WTC11 (cell line): ENCODE results near the gene POLD1.

ENCODE experiments used
- ESRRA ChIP-seq: sonication (generic); formaldehyde crosslinking; IDR thresholded peaks from 2 replicates; pipeline ENCODE4 v1.8.1; 2022; ENCODE audit warnings: mild to moderate bottlenecking, missing genetic modification reagents, borderline replicate concordance
- NFE2L1 ChIP-seq: sonication (generic); formaldehyde crosslinking; IDR thresholded peaks from 2 replicates; pipeline ENCODE4 v1.8.1; 2023; ENCODE audit warnings: missing genetic modification reagents
- NFYB ChIP-seq: sonication (generic); formaldehyde crosslinking; conservative IDR thresholded peaks from 2 replicates; pipeline ENCODE4 v1.8.0; 2022; ENCODE audit warnings: low read depth, missing genetic modification reagents
- SMAD3 ChIP-seq: sonication (generic); formaldehyde crosslinking; IDR thresholded peaks from 2 replicates; pipeline ENCODE4 v1.8.0; 2022; ENCODE audit warnings: missing genetic modification reagents, mild to moderate bottlenecking, borderline replicate concordance
- ZNF219 ChIP-seq: sonication (generic); formaldehyde crosslinking; IDR thresholded peaks from 2 replicates; pipeline ENCODE4 v1.8.0; 2023; ENCODE audit warnings: missing genetic modification reagents, mild to moderate bottlenecking, borderline replicate concordance
- TF ChIP-seq, protein P1 (sequence below): fragments of 200-600 bp; IDR thresholded peaks from 2 replicates; pipeline ENCODE4 v1.8.0; 2022; ENCODE audit warnings: antibody characterized with exemption
- TF ChIP-seq, protein P2 (sequence below): sonication (generic); formaldehyde crosslinking; IDR thresholded peaks from 2 replicates; pipeline ENCODE4 v1.8.1; 2023; ENCODE audit warnings: mild to moderate bottlenecking, missing genetic modification reagents, borderline replicate concordance
- TF ChIP-seq, protein P3 (sequence below): sonication (generic); formaldehyde crosslinking; IDR thresholded peaks from 2 replicates; pipeline ENCODE4 v1.8.0; 2022; ENCODE audit warnings: missing genetic modification reagents
- TF ChIP-seq, protein P4 (sequence below): sonication (generic); formaldehyde crosslinking; conservative IDR thresholded peaks from 2 replicates; pipeline ENCODE4 v1.8.1; 2022; ENCODE audit warnings: mild to moderate bottlenecking, missing genetic modification reagents
- TF ChIP-seq, protein P5 (sequence below): sonication (generic); formaldehyde crosslinking; conservative IDR thresholded peaks from 2 replicates; pipeline ENCODE4 v1.8.1; 2023; ENCODE audit warnings: mild to moderate bottlenecking, low read depth, missing genetic modification reagents, moderate library complexity
- TF ChIP-seq, protein P6 (sequence below): sonication (generic); formaldehyde crosslinking; IDR thresholded peaks from 2 replicates; pipeline ENCODE4 v1.8.1; 2022; ENCODE audit warnings: low read depth, missing genetic modification reagents, borderline replicate concordance

DNA sequence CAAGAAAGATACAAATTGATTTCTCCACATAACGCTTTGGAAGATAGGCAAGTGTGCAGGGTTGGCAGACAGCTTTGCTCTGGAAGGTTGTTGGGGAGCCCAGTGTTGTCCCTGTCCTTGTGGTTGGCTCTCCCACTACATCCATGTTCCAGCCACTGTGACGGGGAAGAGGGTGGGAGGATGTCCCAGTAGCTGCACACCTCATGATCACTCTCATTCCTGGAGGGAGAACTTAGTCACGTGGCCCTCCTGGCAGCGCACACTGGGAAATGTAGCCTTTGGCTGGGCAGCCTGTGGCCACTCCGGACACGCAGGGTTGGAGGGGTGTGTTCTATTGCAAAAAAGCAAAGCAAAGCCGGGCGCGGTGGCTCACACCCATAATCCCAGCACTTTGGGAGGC is 9.9 kb downstream of the POLD1 start:
- TF ChIP-seq SMAD3 (CRISPR knock-in tag): no peak
- TF ChIP-seq, protein P1, sequence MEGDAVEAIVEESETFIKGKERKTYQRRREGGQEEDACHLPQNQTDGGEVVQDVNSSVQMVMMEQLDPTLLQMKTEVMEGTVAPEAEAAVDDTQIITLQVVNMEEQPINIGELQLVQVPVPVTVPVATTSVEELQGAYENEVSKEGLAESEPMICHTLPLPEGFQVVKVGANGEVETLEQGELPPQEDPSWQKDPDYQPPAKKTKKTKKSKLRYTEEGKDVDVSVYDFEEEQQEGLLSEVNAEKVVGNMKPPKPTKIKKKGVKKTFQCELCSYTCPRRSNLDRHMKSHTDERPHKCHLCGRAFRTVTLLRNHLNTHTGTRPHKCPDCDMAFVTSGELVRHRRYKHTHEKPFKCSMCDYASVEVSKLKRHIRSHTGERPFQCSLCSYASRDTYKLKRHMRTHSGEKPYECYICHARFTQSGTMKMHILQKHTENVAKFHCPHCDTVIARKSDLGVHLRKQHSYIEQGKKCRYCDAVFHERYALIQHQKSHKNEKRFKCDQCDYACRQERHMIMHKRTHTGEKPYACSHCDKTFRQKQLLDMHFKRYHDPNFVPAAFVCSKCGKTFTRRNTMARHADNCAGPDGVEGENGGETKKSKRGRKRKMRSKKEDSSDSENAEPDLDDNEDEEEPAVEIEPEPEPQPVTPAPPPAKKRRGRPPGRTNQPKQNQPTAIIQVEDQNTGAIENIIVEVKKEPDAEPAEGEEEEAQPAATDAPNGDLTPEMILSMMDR: no peak
- TF ChIP-seq ESRRA (CRISPR knock-in tag): no peak
- TF ChIP-seq, protein P2, sequence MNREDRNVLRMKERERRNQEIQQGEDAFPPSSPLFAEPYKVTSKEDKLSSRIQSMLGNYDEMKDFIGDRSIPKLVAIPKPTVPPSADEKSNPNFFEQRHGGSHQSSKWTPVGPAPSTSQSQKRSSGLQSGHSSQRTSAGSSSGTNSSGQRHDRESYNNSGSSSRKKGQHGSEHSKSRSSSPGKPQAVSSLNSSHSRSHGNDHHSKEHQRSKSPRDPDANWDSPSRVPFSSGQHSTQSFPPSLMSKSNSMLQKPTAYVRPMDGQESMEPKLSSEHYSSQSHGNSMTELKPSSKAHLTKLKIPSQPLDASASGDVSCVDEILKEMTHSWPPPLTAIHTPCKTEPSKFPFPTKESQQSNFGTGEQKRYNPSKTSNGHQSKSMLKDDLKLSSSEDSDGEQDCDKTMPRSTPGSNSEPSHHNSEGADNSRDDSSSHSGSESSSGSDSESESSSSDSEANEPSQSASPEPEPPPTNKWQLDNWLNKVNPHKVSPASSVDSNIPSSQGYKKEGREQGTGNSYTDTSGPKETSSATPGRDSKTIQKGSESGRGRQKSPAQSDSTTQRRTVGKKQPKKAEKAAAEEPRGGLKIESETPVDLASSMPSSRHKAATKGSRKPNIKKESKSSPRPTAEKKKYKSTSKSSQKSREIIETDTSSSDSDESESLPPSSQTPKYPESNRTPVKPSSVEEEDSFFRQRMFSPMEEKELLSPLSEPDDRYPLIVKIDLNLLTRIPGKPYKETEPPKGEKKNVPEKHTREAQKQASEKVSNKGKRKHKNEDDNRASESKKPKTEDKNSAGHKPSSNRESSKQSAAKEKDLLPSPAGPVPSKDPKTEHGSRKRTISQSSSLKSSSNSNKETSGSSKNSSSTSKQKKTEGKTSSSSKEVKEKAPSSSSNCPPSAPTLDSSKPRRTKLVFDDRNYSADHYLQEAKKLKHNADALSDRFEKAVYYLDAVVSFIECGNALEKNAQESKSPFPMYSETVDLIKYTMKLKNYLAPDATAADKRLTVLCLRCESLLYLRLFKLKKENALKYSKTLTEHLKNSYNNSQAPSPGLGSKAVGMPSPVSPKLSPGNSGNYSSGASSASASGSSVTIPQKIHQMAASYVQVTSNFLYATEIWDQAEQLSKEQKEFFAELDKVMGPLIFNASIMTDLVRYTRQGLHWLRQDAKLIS (CRISPR knock-in tag): no peak
- no peak for TF ChIP-seq NFYB (CRISPR knock-in tag)
- no peak for TF ChIP-seq NFE2L1 (CRISPR knock-in tag)
- TF ChIP-seq, protein P3, sequence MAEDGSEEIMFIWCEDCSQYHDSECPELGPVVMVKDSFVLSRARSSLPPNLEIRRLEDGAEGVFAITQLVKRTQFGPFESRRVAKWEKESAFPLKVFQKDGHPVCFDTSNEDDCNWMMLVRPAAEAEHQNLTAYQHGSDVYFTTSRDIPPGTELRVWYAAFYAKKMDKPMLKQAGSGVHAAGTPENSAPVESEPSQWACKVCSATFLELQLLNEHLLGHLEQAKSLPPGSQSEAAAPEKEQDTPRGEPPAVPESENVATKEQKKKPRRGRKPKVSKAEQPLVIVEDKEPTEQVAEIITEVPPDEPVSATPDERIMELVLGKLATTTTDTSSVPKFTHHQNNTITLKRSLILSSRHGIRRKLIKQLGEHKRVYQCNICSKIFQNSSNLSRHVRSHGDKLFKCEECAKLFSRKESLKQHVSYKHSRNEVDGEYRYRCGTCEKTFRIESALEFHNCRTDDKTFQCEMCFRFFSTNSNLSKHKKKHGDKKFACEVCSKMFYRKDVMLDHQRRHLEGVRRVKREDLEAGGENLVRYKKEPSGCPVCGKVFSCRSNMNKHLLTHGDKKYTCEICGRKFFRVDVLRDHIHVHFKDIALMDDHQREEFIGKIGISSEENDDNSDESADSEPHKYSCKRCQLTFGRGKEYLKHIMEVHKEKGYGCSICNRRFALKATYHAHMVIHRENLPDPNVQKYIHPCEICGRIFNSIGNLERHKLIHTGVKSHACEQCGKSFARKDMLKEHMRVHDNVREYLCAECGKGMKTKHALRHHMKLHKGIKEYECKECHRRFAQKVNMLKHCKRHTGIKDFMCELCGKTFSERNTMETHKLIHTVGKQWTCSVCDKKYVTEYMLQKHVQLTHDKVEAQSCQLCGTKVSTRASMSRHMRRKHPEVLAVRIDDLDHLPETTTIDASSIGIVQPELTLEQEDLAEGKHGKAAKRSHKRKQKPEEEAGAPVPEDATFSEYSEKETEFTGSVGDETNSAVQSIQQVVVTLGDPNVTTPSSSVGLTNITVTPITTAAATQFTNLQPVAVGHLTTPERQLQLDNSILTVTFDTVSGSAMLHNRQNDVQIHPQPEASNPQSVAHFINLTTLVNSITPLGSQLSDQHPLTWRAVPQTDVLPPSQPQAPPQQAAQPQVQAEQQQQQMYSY: no peak
- no peak for TF ChIP-seq ZNF219 (CRISPR knock-in tag)
- TF ChIP-seq, protein P4, sequence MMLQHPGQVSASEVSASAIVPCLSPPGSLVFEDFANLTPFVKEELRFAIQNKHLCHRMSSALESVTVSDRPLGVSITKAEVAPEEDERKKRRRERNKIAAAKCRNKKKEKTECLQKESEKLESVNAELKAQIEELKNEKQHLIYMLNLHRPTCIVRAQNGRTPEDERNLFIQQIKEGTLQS (CRISPR knock-in tag): no peak
- TF ChIP-seq, protein P5, sequence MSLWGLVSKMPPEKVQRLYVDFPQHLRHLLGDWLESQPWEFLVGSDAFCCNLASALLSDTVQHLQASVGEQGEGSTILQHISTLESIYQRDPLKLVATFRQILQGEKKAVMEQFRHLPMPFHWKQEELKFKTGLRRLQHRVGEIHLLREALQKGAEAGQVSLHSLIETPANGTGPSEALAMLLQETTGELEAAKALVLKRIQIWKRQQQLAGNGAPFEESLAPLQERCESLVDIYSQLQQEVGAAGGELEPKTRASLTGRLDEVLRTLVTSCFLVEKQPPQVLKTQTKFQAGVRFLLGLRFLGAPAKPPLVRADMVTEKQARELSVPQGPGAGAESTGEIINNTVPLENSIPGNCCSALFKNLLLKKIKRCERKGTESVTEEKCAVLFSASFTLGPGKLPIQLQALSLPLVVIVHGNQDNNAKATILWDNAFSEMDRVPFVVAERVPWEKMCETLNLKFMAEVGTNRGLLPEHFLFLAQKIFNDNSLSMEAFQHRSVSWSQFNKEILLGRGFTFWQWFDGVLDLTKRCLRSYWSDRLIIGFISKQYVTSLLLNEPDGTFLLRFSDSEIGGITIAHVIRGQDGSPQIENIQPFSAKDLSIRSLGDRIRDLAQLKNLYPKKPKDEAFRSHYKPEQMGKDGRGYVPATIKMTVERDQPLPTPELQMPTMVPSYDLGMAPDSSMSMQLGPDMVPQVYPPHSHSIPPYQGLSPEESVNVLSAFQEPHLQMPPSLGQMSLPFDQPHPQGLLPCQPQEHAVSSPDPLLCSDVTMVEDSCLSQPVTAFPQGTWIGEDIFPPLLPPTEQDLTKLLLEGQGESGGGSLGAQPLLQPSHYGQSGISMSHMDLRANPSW (CRISPR knock-in tag): no peak
- TF ChIP-seq, protein P6, sequence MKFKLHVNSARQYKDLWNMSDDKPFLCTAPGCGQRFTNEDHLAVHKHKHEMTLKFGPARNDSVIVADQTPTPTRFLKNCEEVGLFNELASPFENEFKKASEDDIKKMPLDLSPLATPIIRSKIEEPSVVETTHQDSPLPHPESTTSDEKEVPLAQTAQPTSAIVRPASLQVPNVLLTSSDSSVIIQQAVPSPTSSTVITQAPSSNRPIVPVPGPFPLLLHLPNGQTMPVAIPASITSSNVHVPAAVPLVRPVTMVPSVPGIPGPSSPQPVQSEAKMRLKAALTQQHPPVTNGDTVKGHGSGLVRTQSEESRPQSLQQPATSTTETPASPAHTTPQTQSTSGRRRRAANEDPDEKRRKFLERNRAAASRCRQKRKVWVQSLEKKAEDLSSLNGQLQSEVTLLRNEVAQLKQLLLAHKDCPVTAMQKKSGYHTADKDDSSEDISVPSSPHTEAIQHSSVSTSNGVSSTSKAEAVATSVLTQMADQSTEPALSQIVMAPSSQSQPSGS: no peak
